GM12865 (cell line): Measurements from ENCODE around the gene MIR17HG.
A peak's percentile ranks its signal among the peaks of the same experiment; 100 is the strongest.

Experiments used
- DNase-seq: peaks from one replicate; pipeline ENCODE4 v3.0.0; 2010; ENCODE audit warnings: low read depth
- H3K4me3 ChIP-seq: 2 replicates; pipeline ENCODE4 v1.5.1; 2011; ENCODE audit warnings: mild to moderate bottlenecking, low read depth, low read length, control low read depth
- TF ChIP-seq, protein P1 (sequence below): IDR thresholded peaks from 2 replicates; pipeline ENCODE4 v1.5.1; 2011; ENCODE audit warnings: low read length, control low read depth, low read depth, inconsistent platforms; ENCODE audit not compliant: insufficient read depth; ENCODE audit errors: missing control alignments

MIR17HG gene

DNA sequence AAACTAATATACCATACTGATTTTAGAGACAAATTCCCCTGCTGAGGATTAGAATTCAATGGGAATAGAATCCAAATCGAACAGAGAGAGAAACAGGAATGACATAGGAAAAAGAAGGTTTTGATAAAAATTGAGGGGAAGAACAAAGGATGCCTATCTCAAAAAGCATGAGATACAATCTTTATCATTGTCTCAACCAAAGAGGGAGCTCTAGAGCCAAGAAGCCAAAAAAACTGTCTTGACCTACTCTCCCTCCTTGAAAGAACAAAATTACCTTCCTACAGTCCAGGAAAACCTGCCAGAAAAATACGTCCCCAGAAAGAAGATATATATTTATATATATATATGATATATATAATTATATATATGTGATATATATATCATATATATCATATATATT, 39.2 kb upstream of the MIR17HG start:
- TF ChIP-seq, protein P1, sequence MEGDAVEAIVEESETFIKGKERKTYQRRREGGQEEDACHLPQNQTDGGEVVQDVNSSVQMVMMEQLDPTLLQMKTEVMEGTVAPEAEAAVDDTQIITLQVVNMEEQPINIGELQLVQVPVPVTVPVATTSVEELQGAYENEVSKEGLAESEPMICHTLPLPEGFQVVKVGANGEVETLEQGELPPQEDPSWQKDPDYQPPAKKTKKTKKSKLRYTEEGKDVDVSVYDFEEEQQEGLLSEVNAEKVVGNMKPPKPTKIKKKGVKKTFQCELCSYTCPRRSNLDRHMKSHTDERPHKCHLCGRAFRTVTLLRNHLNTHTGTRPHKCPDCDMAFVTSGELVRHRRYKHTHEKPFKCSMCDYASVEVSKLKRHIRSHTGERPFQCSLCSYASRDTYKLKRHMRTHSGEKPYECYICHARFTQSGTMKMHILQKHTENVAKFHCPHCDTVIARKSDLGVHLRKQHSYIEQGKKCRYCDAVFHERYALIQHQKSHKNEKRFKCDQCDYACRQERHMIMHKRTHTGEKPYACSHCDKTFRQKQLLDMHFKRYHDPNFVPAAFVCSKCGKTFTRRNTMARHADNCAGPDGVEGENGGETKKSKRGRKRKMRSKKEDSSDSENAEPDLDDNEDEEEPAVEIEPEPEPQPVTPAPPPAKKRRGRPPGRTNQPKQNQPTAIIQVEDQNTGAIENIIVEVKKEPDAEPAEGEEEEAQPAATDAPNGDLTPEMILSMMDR = peak; percentile 24
- no peak overlapping the region for H3K4me3 ChIP-seq

GRCh38 chr13:91311491-91311890, 36.0 kb upstream of the MIR17HG start:
- TF ChIP-seq, protein P1 = no peak
- H3K4me3 ChIP-seq = no peak overlapping the region
- no peak for DNase-seq

More for the DNA sequence above, 39.2 kb upstream of the MIR17HG start:
- peak; percentile 19 for DNase-seq

- DNase-seq = no peak
- H3K4me3 ChIP-seq = no peak overlapping the region
- TF ChIP-seq, protein P1 = no peak
Observed at GRCh38 chr13:91312324-91312723, 35.2 kb upstream of the MIR17HG start.

- peak; percentile 69 for DNase-seq
- peak overlapping the region; percentile 36 for H3K4me3 ChIP-seq
- TF ChIP-seq, protein P1 = peak; percentile 68
Observed at GRCh38 chr13:91313103-91313502, 34.4 kb upstream of the MIR17HG start.

GRCh38 chr13:91313581-91313980, 33.9 kb upstream of the MIR17HG start:
- TF ChIP-seq, protein P1 = no peak
- no peak for DNase-seq
- peak overlapping the region; percentile 36 for H3K4me3 ChIP-seq

- TF ChIP-seq, protein P1 = no peak
- DNase-seq = no peak
- H3K4me3 ChIP-seq = no peak overlapping the region
Observed at GRCh38 chr13:91314888-91315287, 32.6 kb upstream of the MIR17HG start.

GRCh38 chr13:91318886-91319285, 28.6 kb upstream of the MIR17HG start:
- TF ChIP-seq, protein P1 = no peak
- no peak overlapping the region for H3K4me3 ChIP-seq
- no peak for DNase-seq
